ENCODE data around the gene CCRL2.

- TF ChIP-seq RAD21 (IDR thresholded peaks at IDR 0.05; ENCODE audit: low read depth): no peak
- TF ChIP-seq EP300 (IDR thresholded peaks at IDR 0.05; ENCODE audit: borderline replicate concordance): no peak
- TF ChIP-seq CEBPB (IDR thresholded peaks at IDR 0.05): no peak
- TF ChIP-seq ZBTB7A (IDR thresholded peaks at IDR 0.05; ENCODE audit: low read depth): no peak
- TF ChIP-seq FOXM1 (IDR thresholded peaks at IDR 0.05; ENCODE audit: borderline replicate concordance, low read depth): no peak
- no peak for TF ChIP-seq TAF1 (IDR thresholded peaks at IDR 0.05; ENCODE audit: low read depth)
- TF ChIP-seq YY1 (IDR thresholded peaks at IDR 0.05; ENCODE audit: low read depth): no peak
- TF ChIP-seq MAX (IDR thresholded peaks at IDR 0.05): no peak
- TF ChIP-seq USF1 (IDR thresholded peaks at IDR 0.05): no peak
- no peak for TF ChIP-seq REST (IDR thresholded peaks at IDR 0.05; ENCODE audit: low read depth)
These were observed 7.7 kb downstream of the CCRL2 start for GRCh38 chr3:46414739-46415138.

Measured in Ishikawa (cell line).